Type B pancreatic cell (in vitro differentiated cells): ENCODE measurements around the gene FSCN2. TPM values are rescaled to one million over a fixed set of nuclear protein-coding genes. Genes with fewer than 3 reads are reported as not detected.

Experiments
- DNase-seq: peaks from one replicate; pipeline ENCODE4 v3.0.0; 2021; ENCODE audit warnings: mixed read lengths; ENCODE audit not compliant: unreplicated experiment; ENCODE audit errors: extremely low spot score
- H3K27ac Mint-ChIP-seq: 2 replicates; pipeline ENCODE4 v1.8.0; 2021; ENCODE audit warnings: mild to moderate bottlenecking, mixed read lengths
- H3K27me3 Mint-ChIP-seq: 2 replicates; pipeline ENCODE4 v1.8.0; 2021; ENCODE audit warnings: mixed read lengths
- H3K36me3 Mint-ChIP-seq: 2 replicates; pipeline ENCODE4 v1.8.0; 2021; ENCODE audit warnings: mixed read lengths
- H3K4me1 Mint-ChIP-seq: one replicate; pipeline ENCODE4 v1.8.0; 2021; ENCODE audit warnings: mixed read lengths; ENCODE audit not compliant: unreplicated experiment
- H3K4me3 Mint-ChIP-seq: 2 replicates; pipeline ENCODE4 v1.8.0; 2021; ENCODE audit warnings: mild to moderate bottlenecking, mixed read lengths
- H3K9me3 Mint-ChIP-seq: 2 replicates; pipeline ENCODE4 v1.8.0; 2021; ENCODE audit warnings: mixed read lengths
- total RNA-seq: library from RNA; stranded (reverse); gene quantifications from 2 replicates; pipeline ENCODE4 v1.2.1, GENCODE V29; 2021; ENCODE audit warnings: low replicate concordance
- TF ChIP-seq, protein P1 (sequence below): fragments of 200-600 bp; sonication (generic); conservative IDR thresholded peaks from 2 replicates; pipeline ENCODE4 v1.5.0; 2021; ENCODE audit warnings: antibody characterized with exemption, mild to moderate bottlenecking

FSCN2 gene
- total RNA-seq, 1 donor from 2014 or later = 3.8 TPM

DNA sequence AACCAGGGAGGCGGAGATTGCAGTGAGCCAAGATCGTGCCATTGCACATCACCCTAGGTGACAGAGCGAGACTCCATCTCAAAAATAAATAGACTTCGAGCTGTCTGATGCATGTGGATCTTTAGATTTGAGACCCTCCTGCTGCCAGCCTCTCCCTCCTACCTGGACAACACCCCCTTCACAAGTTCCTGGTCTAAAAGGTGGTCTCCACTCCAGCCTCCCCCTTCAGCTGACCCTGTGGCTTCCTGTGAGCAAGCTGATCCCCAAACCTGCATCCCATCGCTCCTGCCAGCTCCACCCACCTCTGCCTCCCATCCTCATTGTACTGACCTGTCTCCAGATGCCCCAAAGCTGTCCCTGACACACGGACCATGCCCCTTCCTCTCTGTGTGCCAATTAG is 51.1 kb downstream of the FSCN2 start:
- peaks cover 36% of the 10 kb centered on the region for H3K36me3 Mint-ChIP-seq
- H3K9me3 Mint-ChIP-seq = no peaks in the 10 kb centered on the region
- TF ChIP-seq, protein P1, sequence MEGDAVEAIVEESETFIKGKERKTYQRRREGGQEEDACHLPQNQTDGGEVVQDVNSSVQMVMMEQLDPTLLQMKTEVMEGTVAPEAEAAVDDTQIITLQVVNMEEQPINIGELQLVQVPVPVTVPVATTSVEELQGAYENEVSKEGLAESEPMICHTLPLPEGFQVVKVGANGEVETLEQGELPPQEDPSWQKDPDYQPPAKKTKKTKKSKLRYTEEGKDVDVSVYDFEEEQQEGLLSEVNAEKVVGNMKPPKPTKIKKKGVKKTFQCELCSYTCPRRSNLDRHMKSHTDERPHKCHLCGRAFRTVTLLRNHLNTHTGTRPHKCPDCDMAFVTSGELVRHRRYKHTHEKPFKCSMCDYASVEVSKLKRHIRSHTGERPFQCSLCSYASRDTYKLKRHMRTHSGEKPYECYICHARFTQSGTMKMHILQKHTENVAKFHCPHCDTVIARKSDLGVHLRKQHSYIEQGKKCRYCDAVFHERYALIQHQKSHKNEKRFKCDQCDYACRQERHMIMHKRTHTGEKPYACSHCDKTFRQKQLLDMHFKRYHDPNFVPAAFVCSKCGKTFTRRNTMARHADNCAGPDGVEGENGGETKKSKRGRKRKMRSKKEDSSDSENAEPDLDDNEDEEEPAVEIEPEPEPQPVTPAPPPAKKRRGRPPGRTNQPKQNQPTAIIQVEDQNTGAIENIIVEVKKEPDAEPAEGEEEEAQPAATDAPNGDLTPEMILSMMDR = no peak
- DNase-seq = no peak
- peaks cover 26% of the 10 kb centered on the region for H3K4me1 Mint-ChIP-seq
- no peak overlapping the region for H3K4me3 Mint-ChIP-seq
- no peaks in the 10 kb centered on the region for H3K27me3 Mint-ChIP-seq
- H3K27ac Mint-ChIP-seq = no peak overlapping the region

DNA sequence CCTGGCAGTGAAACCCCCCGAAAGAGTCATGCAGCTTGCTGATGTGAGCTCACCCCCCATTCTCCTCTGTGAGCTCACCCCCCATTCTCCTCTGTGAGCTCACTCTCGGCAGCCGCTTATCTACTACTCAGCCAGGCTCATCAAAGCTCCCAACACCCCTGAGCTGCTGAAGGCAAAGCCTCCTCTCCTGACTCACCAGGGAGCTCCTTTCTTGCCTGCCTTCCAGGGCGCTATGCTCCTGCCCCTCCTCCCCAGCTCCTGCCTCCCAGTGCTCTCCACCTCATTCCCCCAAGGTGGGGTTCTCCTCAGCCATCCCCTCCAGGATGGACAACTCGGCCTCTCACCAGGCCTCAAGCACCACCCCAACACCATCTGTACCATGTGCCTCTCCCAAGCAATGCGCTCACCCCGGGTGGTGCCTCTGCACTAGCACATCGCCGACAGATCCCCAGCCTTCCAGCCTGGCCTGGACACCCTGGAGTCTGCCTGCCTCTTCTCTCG is 51.7 kb downstream of the FSCN2 start:
- H3K27me3 Mint-ChIP-seq = no peaks in the 10 kb centered on the region
- H3K36me3 Mint-ChIP-seq = peaks cover 34% of the 10 kb centered on the region
- DNase-seq = no peak
- TF ChIP-seq, protein P1 = no peak
- H3K27ac Mint-ChIP-seq = peak overlapping the region; percentile 29
- no peak overlapping the region for H3K4me3 Mint-ChIP-seq
- no peaks in the 10 kb centered on the region for H3K9me3 Mint-ChIP-seq
- H3K4me1 Mint-ChIP-seq = peaks cover 24% of the 10 kb centered on the region

DNA sequence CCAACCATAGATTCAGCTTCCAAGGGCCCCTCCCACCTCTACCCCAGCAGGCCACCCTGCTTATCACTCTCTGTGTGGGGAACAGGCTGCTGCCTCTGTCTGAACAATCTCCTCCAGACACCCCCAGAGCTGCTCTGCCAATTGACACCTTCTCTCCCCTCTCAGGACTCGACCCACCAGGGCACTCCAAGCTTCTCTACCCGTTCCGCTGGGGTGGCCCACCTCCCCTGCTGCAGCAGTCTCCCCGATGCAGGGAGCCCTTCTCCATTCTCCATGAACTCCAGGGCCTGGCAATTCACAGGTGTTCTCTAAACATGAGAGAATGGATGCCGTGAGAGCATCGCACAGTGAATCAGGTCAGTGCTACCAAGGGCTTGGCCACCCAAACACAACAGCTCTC is 52.3 kb downstream of the FSCN2 start:
- peaks cover 24% of the 10 kb centered on the region for H3K4me1 Mint-ChIP-seq
- H3K36me3 Mint-ChIP-seq = peaks cover 34% of the 10 kb centered on the region
- H3K4me3 Mint-ChIP-seq = no peak overlapping the region
- H3K27me3 Mint-ChIP-seq = no peaks in the 10 kb centered on the region
- no peaks in the 10 kb centered on the region for H3K9me3 Mint-ChIP-seq
- TF ChIP-seq, protein P1 = no peak
- DNase-seq = no peak
- H3K27ac Mint-ChIP-seq = peak overlapping the region; percentile 29

DNA sequence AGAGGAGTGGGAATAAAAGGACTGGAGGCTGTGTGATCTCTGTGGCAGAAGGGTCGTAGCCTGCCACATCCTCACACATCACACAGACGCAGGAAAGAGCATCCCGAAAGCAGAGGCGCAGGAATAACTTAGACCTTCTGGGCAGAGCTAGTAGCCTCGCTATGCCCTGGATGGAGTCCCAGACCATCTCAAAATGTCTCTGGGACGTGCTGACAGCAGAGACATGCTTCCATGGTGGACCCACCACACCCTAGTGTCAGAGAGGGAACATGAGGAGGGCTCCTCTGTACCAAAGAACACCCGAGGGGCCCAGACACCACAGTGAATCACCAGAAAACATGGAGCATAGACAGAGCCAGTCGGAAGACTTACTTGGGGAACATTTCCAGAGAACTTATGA is 53.6 kb downstream of the FSCN2 start:
- Mint-ChIP-seq H3K27ac (no peak overlapping the region), H3K9me3 (no peaks in the 10 kb centered on the region), H3K27me3 (no peaks in the 10 kb centered on the region), H3K4me1 (peaks cover 13% of the 10 kb centered on the region), H3K36me3 (peaks cover 28% of the 10 kb centered on the region), H3K4me3 (no peak overlapping the region)
- TF ChIP-seq, protein P1 = no peak
- no peak for DNase-seq

DNA sequence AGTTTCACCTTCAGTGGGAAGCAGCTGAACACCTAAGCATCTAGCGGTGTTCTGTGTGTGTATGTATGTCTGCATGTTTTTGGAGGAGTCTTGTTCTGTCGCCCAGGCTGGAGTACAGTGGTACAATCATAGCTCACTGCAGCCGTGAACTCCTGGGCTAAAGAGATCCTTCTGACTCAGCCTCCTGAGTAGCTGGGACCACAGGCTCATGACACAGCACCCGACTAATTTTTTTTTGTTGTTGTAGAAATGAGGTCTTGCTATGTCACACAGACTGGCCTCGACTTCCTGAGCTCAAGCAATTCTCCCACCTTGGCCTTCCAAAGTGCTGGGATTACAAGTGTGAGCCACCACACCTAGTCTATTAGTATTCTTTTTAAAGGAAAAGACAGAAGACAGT is 54.2 kb downstream of the FSCN2 start:
- TF ChIP-seq, protein P1 = no peak
- H3K27me3 Mint-ChIP-seq = no peaks in the 10 kb centered on the region
- DNase-seq = no peak
- peaks cover 8% of the 10 kb centered on the region for H3K4me1 Mint-ChIP-seq
- H3K36me3 Mint-ChIP-seq = peaks cover 30% of the 10 kb centered on the region
- no peak overlapping the region for H3K4me3 Mint-ChIP-seq
- no peaks in the 10 kb centered on the region for H3K9me3 Mint-ChIP-seq
- no peak overlapping the region for H3K27ac Mint-ChIP-seq

DNA sequence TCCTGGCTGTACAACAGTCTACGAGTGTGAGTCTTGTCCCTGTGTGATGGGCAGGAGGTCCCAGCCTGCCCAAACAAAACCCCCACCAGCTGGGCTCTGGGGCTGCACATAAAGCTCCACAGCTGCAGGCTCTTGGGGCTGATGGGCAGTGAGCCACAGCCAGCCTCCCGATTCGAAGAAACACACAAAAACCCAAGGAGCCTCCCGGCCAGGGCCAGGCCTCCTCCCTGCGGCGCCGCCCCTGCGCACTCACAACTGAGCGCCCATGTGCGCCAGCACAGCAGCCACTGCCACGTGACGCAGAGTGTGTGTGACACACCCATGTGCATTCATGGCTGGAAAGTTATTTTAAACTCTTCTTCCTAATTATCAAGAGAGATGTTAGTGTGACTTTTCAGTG is 54.6 kb downstream of the FSCN2 start:
- Mint-ChIP-seq H3K9me3 (no peaks in the 10 kb centered on the region), H3K4me1 (peaks cover 3% of the 10 kb centered on the region), H3K36me3 (peaks cover 30% of the 10 kb centered on the region), H3K4me3 (no peak overlapping the region), H3K27me3 (no peaks in the 10 kb centered on the region), H3K27ac (no peak overlapping the region)
- TF ChIP-seq, protein P1 = no peak
- DNase-seq = no peak
